GM19468 (cell line): ENCODE measurements around the gene GNPDA1.

Experiments
- ATAC-seq: cut with Tn5 transposase; IDR thresholded peaks from one replicate; pipeline ENCODE4 v1.9.1; 2021; ENCODE audit warnings: mild to moderate bottlenecking, moderate library complexity, moderate number of reproducible peaks; ENCODE audit not compliant: unreplicated experiment; ENCODE audit errors: extremely low read depth

The GNPDA1 gene

DNA sequence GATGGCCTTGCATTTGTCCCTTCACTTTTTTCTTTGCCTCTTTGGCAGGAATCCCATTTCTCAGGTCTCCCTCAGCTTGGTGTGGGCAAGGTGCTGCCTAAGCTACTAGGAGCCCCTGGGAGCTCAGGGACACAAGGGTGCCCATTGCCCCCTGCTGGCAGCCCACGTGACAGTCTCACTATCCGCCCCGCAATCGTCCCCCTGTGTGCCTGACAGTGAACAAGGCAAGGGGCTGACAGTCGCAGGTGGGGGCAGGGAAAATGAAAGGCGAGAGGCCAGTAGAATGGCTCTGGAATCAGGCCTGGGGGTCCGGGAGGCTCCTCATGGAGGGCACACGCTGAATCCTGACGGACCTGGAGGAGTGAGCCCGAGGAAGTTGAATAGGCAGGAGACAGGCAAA is 52.8 kb downstream of the GNPDA1 start:
- ATAC-seq, result no peak

DNA sequence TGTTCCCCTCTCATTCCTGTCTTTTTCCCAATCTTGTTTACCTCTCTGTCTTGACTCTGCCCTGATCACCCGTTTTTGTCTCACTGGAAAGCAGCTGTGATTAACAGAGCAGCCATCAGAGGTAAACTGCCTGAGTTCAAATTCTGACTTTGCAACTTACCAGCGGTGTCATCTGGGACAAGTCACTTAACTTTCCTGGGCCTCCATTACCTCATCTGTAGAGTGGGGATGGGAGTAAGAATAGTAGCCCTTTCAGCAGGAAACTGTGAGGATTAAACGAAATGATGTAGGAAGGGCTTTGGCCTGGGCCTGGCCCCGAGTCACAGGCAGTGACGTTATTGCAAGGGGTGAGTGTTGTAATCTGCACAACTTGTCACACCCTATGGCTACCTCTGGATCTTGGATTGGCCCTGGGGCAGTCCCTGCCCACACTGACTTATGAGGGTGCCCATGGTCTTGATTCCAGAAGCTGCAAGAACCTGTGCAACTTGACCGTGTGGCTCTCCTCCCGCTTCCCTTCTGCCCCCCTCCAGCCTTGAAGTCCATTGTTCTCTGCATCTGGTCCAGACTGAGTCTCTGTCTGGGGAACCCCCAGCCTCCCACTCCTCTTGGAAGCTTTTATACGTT is 54.2 kb downstream of the GNPDA1 start:
- ATAC-seq, result no peak

DNA sequence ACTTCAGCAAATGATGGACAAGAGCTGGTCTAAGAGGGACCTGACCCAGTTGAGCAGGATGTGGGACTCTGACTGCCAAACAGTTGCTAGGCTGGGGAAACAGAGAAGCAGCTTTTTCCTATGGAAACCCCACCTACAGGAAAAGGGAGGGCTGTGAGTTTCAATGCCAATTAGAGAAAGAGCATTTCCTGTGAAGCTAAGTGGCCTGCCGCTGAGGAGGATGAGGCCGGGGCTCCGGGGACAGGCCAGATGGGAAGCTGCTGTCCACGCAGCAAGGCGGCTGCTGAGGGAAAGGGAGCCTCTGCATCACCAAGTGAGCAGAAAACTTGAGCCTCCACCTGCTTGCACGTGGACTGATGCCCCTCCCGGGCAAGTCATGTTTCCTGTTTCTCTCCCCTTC is 54.7 kb downstream of the GNPDA1 start, which contains the start of gene PCDH12:
TSS of gene PCDH12 (minus strand) at position 90 of the 400 bp plus-strand sequence. CDS start 351 bp downstream, outside the sequence.
- no peak for ATAC-seq

DNA sequence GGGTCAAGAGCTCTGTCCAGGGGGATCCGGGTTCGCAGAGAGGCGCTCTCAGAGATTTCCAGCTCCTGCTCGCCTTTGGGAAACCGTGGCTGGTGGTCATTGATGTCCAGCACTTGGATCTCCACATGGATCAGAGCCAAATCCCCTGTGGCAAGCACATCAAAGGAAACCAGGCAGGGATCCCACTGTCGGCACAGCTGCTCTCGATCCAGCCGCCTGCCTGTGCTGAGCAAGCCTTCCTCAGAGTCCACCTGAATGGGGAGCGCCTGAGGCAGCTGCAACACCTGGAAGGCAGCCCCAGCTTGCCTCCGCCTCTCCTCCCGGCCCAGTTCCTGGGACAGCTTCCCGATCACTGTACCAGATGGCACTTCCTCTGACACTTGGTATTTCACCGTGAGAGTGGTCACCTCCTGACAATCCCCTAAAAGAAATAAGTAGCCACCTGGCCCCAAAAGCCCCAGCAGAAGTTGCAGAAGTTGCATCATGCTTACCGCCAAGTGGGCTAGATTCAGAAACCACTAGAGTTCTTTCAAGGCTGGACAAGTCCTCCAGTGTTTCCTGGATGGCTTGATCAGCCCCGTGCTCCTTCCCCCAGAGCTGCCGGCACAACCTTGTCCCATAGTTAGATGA is 55.3 kb downstream of the GNPDA1 start:
- no peak for ATAC-seq

DNA sequence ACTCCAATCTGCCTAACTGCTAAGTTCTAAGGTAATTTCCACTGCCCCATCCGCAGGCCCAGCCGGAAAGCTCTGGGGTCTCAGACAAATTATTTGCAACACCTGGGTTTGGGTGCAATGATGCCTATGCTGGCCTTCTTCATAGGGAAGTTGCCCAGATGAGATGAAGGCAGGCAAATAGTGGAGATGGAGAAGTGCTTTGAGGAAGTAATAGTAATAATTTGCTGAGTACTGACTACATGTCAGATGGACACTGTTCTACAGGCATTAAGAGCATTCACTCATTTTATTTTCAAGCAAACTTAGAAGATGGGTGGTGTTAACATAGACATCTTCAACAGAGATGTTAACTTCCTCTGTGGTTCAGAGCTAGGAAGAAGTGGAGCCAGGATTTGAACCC is 58.6 kb downstream of the GNPDA1 start:
- ATAC-seq, result no peak

DNA sequence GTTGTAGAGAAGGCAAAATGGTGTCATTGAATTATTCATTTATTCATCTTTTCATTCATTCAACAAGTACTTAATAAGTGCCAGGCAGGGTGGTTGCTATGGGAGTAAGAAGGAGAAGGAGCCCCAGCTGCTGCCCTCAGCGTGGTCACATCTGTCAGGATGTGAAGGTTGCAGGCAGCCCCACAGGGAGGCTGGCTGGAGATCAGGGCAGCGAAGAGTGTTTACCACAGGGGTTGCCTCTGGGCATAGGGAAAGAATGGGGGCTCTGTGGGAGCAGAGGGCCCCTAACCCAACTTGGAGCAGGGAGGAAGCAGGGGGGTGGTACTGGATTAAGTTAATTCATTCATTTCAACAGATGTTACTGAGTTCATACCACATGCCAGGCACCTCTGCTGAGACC is 60.8 kb downstream of the GNPDA1 start:
- no peak for ATAC-seq

DNA sequence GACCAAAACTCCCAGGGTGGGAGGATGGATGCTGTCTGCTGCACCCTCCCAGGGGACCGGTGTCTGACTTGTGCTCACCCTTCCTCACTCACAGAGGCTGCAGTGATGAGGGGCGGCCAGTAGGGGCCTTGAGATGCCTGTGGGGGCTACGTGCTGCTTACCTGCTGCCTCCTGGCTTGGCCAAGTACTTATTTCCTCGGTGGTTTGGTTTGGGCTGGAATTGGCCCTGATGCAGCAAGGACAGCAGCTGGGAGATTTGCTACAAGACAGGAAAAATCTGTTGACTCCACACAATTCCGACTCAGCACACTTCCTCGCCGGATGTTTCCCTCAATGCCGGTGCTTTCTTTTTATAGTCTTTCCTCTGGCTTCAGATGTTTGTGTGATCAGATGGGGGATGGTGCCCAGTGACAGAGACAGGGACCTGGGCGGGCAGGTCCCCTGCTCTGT is 61.5 kb downstream of the GNPDA1 start:
- ATAC-seq, result no peak
